ENCODE data around the gene NCKAP5.

NCKAP5 gene

GRCh38 chr2:132911726-132912724 is 656.2 kb downstream of the NCKAP5 start:
- TF ChIP-seq TAF1 (IDR thresholded peaks at IDR 0.05; ENCODE audit: borderline replicate concordance, insufficient read depth, low read length) (no peak), POLR2AphosphoS5 (IDR thresholded peaks at IDR 0.05; ENCODE audit: low read depth, low read length) (no peak), FOXP2 (optimal IDR thresholded peaks at IDR 0.05; ENCODE audit: borderline replicate concordance, extremely low read depth, extremely low read length, insufficient read depth) (no peak), SIN3A (IDR thresholded peaks at IDR 0.05; ENCODE audit: borderline replicate concordance, insufficient read depth, low read length) (no peak)
- TF ChIP-seq, protein P1, sequence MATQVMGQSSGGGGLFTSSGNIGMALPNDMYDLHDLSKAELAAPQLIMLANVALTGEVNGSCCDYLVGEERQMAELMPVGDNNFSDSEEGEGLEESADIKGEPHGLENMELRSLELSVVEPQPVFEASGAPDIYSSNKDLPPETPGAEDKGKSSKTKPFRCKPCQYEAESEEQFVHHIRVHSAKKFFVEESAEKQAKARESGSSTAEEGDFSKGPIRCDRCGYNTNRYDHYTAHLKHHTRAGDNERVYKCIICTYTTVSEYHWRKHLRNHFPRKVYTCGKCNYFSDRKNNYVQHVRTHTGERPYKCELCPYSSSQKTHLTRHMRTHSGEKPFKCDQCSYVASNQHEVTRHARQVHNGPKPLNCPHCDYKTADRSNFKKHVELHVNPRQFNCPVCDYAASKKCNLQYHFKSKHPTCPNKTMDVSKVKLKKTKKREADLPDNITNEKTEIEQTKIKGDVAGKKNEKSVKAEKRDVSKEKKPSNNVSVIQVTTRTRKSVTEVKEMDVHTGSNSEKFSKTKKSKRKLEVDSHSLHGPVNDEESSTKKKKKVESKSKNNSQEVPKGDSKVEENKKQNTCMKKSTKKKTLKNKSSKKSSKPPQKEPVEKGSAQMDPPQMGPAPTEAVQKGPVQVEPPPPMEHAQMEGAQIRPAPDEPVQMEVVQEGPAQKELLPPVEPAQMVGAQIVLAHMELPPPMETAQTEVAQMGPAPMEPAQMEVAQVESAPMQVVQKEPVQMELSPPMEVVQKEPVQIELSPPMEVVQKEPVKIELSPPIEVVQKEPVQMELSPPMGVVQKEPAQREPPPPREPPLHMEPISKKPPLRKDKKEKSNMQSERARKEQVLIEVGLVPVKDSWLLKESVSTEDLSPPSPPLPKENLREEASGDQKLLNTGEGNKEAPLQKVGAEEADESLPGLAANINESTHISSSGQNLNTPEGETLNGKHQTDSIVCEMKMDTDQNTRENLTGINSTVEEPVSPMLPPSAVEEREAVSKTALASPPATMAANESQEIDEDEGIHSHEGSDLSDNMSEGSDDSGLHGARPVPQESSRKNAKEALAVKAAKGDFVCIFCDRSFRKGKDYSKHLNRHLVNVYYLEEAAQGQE (IDR thresholded peaks at IDR 0.05; ENCODE audit: insufficient read depth in 1 of 2, low read depth in 2 of 2, low read length in 2 of 2) = no peak

DNA sequence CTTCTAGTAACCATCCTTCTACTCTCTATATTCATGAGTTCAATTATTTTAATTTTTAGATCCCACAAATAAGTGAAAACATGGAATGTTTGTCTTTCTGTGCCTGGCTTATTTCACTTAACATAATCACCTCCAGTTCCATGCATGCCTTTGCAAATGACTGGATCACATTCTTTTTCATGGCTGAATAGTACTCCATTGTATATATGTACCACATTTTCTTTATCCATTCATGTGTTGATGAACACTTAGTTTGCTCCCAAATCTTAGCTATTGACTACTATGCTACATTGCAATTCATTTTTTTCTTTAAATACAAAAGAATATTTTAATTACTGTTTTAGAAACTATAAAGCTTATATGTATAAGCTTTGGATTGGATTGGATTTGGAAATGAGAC is 657.8 kb downstream of the NCKAP5 start:
- TF ChIP-seq POLR2AphosphoS5 (IDR thresholded peaks at IDR 0.05; ENCODE audit: low read depth, low read length) (no peak), TAF1 (IDR thresholded peaks at IDR 0.05; ENCODE audit: borderline replicate concordance, insufficient read depth, low read length) (no peak), FOXP2 (optimal IDR thresholded peaks at IDR 0.05; ENCODE audit: borderline replicate concordance, extremely low read depth, extremely low read length, insufficient read depth) (no peak), SIN3A (IDR thresholded peaks at IDR 0.05; ENCODE audit: borderline replicate concordance, insufficient read depth, low read length) (no peak)
- TF ChIP-seq, protein P1 (IDR thresholded peaks at IDR 0.05; ENCODE audit: insufficient read depth in 1 of 2, low read depth in 2 of 2, low read length in 2 of 2) = no peak

DNA sequence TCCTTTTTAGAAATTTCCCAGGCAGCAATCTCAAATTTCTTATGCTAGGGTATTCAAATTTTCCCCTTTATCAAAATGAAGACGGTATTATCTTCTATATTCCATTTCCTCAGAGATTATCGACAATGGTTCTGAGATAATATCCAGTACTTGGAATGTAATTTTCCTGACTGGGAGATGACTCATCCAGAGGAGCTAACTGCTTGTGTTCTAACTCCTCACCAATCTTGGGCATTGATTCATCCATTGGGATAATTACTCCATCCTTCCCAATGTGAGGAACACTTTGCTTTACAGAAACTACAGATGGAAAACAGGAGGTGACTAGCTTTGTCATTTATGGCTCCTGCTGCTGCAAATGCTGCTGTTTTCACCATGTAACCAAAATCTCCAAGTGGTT is 658.8 kb downstream of the NCKAP5 start:
- TF ChIP-seq SIN3A (IDR thresholded peaks at IDR 0.05; ENCODE audit: borderline replicate concordance, insufficient read depth, low read length) (no peak), TAF1 (IDR thresholded peaks at IDR 0.05; ENCODE audit: borderline replicate concordance, insufficient read depth, low read length) (no peak), POLR2AphosphoS5 (IDR thresholded peaks at IDR 0.05; ENCODE audit: low read depth, low read length) (no peak), FOXP2 (optimal IDR thresholded peaks at IDR 0.05; ENCODE audit: borderline replicate concordance, extremely low read depth, extremely low read length, insufficient read depth) (no peak)
- TF ChIP-seq, protein P1 (IDR thresholded peaks at IDR 0.05; ENCODE audit: insufficient read depth in 1 of 2, low read depth in 2 of 2, low read length in 2 of 2) = no peak

DNA sequence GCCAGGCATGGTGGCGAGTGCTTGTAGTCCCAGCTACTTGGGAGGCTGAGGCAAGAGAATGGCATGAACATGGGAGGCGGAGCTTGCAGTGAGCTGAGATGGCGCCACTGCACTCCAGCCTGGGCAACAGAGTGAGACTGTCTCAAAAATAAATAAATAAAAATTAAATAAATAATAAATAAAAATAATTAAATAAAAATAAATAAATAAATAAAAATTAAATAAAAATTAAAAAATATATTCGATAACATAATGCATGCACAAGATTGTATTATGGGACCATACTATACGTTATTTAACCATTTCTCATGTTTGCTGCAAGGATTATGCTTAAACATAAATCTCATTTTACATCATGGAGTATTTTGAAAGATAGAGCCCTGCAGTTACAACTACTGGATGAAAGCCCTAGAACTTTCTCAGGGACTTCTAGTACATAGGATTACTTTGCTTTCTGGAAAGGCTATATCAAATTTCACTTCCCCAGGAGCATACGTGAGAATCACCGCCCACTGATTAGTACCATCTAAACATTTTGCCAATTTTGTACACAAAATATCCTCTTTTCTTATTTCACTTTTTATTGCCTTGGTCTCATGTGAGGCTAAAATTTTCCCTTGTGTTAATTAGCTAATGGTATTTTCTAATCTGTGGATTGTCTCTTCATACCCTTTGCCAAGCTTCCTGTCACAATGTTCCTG is 664.0 kb downstream of the NCKAP5 start:
- TF ChIP-seq TAF1 (IDR thresholded peaks at IDR 0.05; ENCODE audit: borderline replicate concordance, insufficient read depth, low read length) = no peak
- TF ChIP-seq SIN3A (IDR thresholded peaks at IDR 0.05; ENCODE audit: borderline replicate concordance, insufficient read depth, low read length) = no peak
- TF ChIP-seq POLR2AphosphoS5 (IDR thresholded peaks at IDR 0.05; ENCODE audit: low read depth, low read length) = no peak
- no peak for TF ChIP-seq FOXP2 (optimal IDR thresholded peaks at IDR 0.05; ENCODE audit: borderline replicate concordance, extremely low read depth, extremely low read length, insufficient read depth)
- TF ChIP-seq, protein P1 (IDR thresholded peaks at IDR 0.05; ENCODE audit: insufficient read depth in 1 of 2, low read depth in 2 of 2, low read length in 2 of 2) = no peak

Measured in PFSK-1 (cell line).